Mesenchymal stem cell (in vitro differentiated cells and primary cell): ENCODE results near the gene FOXF1.

Experiments used
- DNase-seq: peaks from one replicate; pipeline ENCODE4 v3.0.0-alpha.2; 2013
- H2AFZ ChIP-seq: one replicate; pipeline ENCODE4 v1.6.1; 2013; ENCODE audit warnings: low read depth, mild to moderate bottlenecking, control low read depth, inconsistent platforms, low read length, moderate library complexity
- H2AK5ac ChIP-seq: 2 replicates; pipeline ENCODE4 v1.6.1; 2013; ENCODE audit warnings: low read length, moderate library complexity, mild to moderate bottlenecking, inconsistent platforms; ENCODE audit not compliant: severe bottlenecking
- H2BK120ac ChIP-seq: one replicate; pipeline ENCODE4 v1.6.1; 2013; ENCODE audit warnings: low read depth, mild to moderate bottlenecking, inconsistent platforms, low read length, moderate library complexity
- H2BK12ac ChIP-seq, 2 experiments: one replicate each; pipeline ENCODE4 v1.6.1; 2013; ENCODE audit warnings: inconsistent platforms in 2 of 2, low read length in 2 of 2, mild to moderate bottlenecking in 2 of 2, moderate library complexity in 2 of 2, control low read depth in 1 of 2
- H2BK15ac ChIP-seq: one replicate; pipeline ENCODE4 v1.6.1; 2013; ENCODE audit warnings: mild to moderate bottlenecking, low read depth, inconsistent platforms; ENCODE audit not compliant: poor library complexity, severe bottlenecking
- H2BK5ac ChIP-seq: 2 replicates; pipeline ENCODE4 v1.6.1; 2013; ENCODE audit warnings: low read depth, mild to moderate bottlenecking, low read length, control low read depth, inconsistent platforms; ENCODE audit not compliant: poor library complexity, severe bottlenecking
- H3K14ac ChIP-seq, 2 experiments: one replicate each; pipeline ENCODE4 v1.6.1; 2013; ENCODE audit warnings: inconsistent platforms in 2 of 2, low read length in 2 of 2, control low read depth in 1 of 2, mild to moderate bottlenecking in 1 of 2, moderate library complexity in 1 of 2
- H3K18ac ChIP-seq, 2 experiments: one replicate each; pipeline ENCODE4 v1.6.1; 2013; ENCODE audit warnings: inconsistent platforms in 2 of 2, low read length in 2 of 2, control low read depth in 1 of 2, low read depth in 1 of 2, mild to moderate bottlenecking in 1 of 2
- H3K23ac ChIP-seq, 2 experiments: one replicate each; pipeline ENCODE4 v1.6.1; 2013; ENCODE audit warnings: inconsistent platforms in 2 of 2, low read length in 2 of 2, mild to moderate bottlenecking in 2 of 2, moderate library complexity in 2 of 2, control low read depth in 1 of 2
- H3K27ac ChIP-seq: 2 replicates; pipeline ENCODE4 v1.5.1; 2013; ENCODE audit warnings: mild to moderate bottlenecking, moderate library complexity, low read length, control low read depth, inconsistent platforms; ENCODE audit not compliant: poor library complexity, severe bottlenecking
- H3K27me3 ChIP-seq, 2 experiments: 2 replicates each; pipeline versions ENCODE4 v1.6.1 to v1.7.0; 2013; ENCODE audit warnings: low read length in 2 of 2, mild to moderate bottlenecking in 2 of 2, moderate library complexity in 2 of 2, control low read depth in 1 of 2, inconsistent platforms in 1 of 2; ENCODE audit not compliant: control insufficient read depth in 1 of 2, insufficient read depth in 1 of 2
- H3K36me3 ChIP-seq, 2 experiments: 2 replicates each; pipeline versions ENCODE4 v1.6.1 to v1.7.0; 2013; ENCODE audit warnings: low read length in 2 of 2, control low read depth in 1 of 2, inconsistent platforms in 1 of 2, low read depth in 1 of 2, mild to moderate bottlenecking in 1 of 2; ENCODE audit not compliant: insufficient read depth in 2 of 2, control insufficient read depth in 1 of 2
- H3K4ac ChIP-seq, 2 experiments: one replicate each; pipeline ENCODE4 v1.6.1; 2013; ENCODE audit warnings: inconsistent platforms in 2 of 2, low read length in 2 of 2, mild to moderate bottlenecking in 2 of 2, moderate library complexity in 2 of 2, control low read depth in 1 of 2, low read depth in 1 of 2
- H3K4me1 ChIP-seq: 2 replicates; pipeline ENCODE4 v1.6.1; 2013; ENCODE audit warnings: low read depth, low read length, control low read depth; ENCODE audit not compliant: control insufficient read depth, insufficient read depth
- H3K4me2 ChIP-seq: 2 replicates; pipeline ENCODE4 v1.6.1; 2013; ENCODE audit warnings: low read length, mild to moderate bottlenecking, inconsistent platforms; ENCODE audit not compliant: poor library complexity, severe bottlenecking
- H3K4me3 ChIP-seq, 2 experiments: 2 replicates each; pipeline versions ENCODE4 v1.5.1 to v1.7.0; 2013; ENCODE audit warnings: low read length in 2 of 2, mild to moderate bottlenecking in 2 of 2, control low read depth in 1 of 2, low read depth in 1 of 2; ENCODE audit not compliant: insufficient read depth in 1 of 2
- H3K79me1 ChIP-seq: replicated peaks from 2 replicates; pipeline ENCODE4 v1.6.1; 2013; ENCODE audit warnings: mild to moderate bottlenecking, control low read depth, low read length, inconsistent platforms; ENCODE audit not compliant: poor library complexity, severe bottlenecking
- H3K9ac ChIP-seq: 2 replicates; pipeline ENCODE4 v1.7.0; 2013; ENCODE audit warnings: mild to moderate bottlenecking, low read length, moderate library complexity
- H3K9me3 ChIP-seq: 2 replicates; pipeline ENCODE4 v1.7.0; 2013; ENCODE audit warnings: mild to moderate bottlenecking, low read length; ENCODE audit not compliant: control insufficient read depth
- H4K8ac ChIP-seq: one replicate; pipeline ENCODE4 v1.6.1; 2013; ENCODE audit warnings: inconsistent platforms, mild to moderate bottlenecking, low read length, moderate library complexity
- H4K91ac ChIP-seq: one replicate; pipeline ENCODE4 v1.6.1; 2013; ENCODE audit warnings: mild to moderate bottlenecking, low read length, inconsistent platforms
- WGBS: methylation state at CpG from one replicate; pipeline ENCODE4 v1.1.7; 2013; ENCODE audit warnings: mixed read lengths; 5-methylcytosine and 5-hydroxymethylcytosine counted together

FOXF1 gene

DNA sequence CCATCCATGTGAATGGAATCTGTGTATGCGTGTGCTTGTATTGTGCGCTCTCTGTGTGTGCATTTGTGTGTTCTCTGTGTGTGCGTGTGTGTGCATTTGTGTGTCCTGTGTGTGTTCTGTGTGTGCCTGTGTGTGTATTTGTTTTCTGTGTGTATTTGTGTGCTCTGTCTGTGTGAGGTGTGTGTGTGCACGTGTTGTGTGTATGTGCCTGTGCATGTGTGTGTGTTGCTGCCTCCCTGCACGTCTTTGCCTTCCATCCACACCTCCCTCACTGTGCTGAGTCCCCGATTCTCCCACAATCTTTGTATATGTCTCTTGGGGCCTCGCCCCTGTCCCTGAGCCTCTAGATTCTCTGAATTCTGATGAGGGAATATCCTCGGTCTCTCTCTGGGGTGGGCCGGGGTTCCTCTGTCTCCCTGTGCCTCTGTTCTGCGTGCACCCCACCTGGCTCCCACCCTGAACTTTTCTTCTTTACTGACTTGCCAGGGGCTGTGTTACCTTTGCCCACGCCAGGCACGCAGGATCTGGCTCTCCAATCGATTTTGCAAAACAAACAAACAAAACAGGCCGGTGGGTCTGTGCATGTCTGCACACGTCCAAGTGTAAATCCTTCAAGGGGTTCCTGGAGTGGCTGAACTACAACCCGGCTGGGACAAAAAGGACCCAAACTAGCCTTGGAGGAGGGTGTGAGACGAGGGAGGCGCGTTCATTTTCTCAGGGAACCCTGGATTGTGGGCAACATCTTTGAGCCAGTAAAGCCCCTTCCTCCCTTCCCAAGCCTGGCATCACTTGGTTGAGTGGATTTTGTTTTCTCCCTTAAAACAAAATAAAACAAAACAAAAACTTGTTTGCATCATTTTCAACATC lies 8.1 kb upstream of the FOXF1 start:
- peak overlapping the region in 1 of 2 experiments; percentile 14 for H3K14ac ChIP-seq
- no peaks in the 10 kb centered on the region for H3K79me1 ChIP-seq
- no peak overlapping the region for H3K27ac ChIP-seq
- H3K4me2 ChIP-seq, result no peak overlapping the region
- H3K4me3 ChIP-seq, result no peak overlapping the region
- H2BK120ac ChIP-seq, result no peak overlapping the region
- peak overlapping the region; percentile 40 to 73 for H2BK12ac ChIP-seq
- DNase-seq, result peak; percentile 28
- no peak overlapping the region for H2BK15ac ChIP-seq
- no peak overlapping the region for H2AK5ac ChIP-seq
- peak overlapping the region; percentile 47 to 70 for H3K4ac ChIP-seq
- H2AFZ ChIP-seq, result no peak overlapping the region
- H3K18ac ChIP-seq, result peak overlapping the region; percentile 69 to 76
- H2BK5ac ChIP-seq, result no peak overlapping the region
- H3K9ac ChIP-seq, result no peak overlapping the region
- H3K23ac ChIP-seq, result peak overlapping the region; percentile 27 to 51
- H3K27me3 ChIP-seq, result peaks cover 91 to 96% of the 10 kb centered on the region in 2 experiments
- peaks cover 13% of the 10 kb centered on the region for H3K4me1 ChIP-seq
- H3K9me3 ChIP-seq, result no peaks in the 10 kb centered on the region
- peak overlapping the region; percentile 91 for H4K91ac ChIP-seq
- peak overlapping the region; percentile 85 for H4K8ac ChIP-seq
- 44% methylated on average over 18 of the region's 19 CpGs for WGBS
- H3K36me3 ChIP-seq, result no peaks in the 10 kb centered on the region

DNA sequence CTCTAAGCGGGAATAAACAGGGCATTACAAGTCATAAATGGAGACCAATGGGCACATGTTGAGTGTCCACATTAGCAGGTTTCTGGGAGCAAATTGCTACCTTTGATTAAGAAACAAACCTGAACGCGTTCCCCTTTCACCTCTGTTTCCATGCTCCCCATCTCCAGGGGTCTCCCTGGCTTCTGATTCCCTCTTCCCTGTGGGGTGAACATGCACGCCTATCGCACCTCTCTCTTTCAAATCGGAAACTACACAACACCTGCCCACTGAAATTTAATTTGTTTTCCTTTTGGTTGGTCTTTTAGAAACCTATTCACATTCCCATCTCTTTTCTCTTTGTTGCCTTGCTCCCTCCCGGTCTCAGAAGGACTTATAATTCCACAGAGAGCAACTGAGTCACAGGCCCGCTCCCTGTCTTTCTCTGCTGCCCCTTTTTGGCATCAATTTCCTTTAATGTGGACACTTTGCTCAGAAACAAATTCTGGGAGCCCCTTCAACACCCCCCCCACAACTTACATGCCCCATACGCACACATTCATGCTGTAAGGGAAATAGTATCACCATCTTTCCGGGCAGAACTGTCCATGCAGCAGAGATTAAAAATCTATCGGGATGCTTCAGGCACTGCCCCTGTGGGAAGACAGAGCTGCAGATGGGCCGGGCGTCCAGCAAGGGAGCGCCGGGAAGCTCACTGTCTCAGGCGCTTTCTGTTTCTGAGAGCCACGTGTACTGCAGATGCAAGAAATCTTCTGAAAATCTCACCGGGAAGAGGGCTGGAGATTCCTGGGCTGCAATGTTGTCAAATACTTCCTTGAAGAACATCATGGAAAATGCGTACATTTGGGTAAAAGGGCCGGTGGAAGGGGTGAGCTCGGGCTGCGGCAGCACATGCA lies 7.2 kb upstream of the FOXF1 start:
- WGBS, result 43% methylated on average over 22 of the region's 22 CpGs
- no peak overlapping the region for H3K4me3 ChIP-seq

DNA sequence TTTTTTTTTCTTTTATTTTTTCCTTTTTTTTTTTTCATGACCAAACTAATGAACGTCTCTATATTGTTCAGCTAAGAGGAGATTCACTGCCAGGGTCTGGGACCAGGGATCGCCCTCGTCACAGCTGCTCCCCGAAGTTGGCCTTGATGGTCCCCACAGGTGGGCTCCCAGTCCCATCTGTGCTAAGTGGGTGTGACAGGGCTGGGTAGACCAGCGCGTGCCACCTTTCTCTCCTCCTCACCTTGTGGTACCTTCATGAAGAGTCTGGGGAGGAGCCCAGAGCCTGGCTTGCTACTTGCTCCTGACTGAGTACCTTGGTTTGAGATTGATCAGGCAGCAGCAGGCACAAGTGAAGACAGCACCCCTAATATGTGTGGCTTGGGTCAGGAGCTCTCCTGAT lies 6.5 kb upstream of the FOXF1 start:
- Histone ChIP-seq H3K4me3 (no peak overlapping the region), H2BK12ac (peak overlapping the region in 1 of 2 experiments; percentile 83), H3K4me1 (peaks cover 21% of the 10 kb centered on the region), H2BK15ac (no peak overlapping the region), H3K9me3 (no peaks in the 10 kb centered on the region), H3K27me3 (peaks cover 94 to 98% of the 10 kb centered on the region in 2 experiments), H3K27ac (no peak overlapping the region), H2AK5ac (no peak overlapping the region), H3K18ac (peak overlapping the region; percentile 26 to 97), H3K23ac (peak overlapping the region in 1 of 2 experiments; percentile 66), H4K91ac (peak overlapping the region; percentile 76), H3K79me1 (no peaks in the 10 kb centered on the region), H3K14ac (peak overlapping the region in 1 of 2 experiments; percentile 77), H2BK120ac (peak overlapping the region; percentile 82), H3K9ac (no peak overlapping the region), H2AFZ (no peak overlapping the region), H4K8ac (peak overlapping the region; percentile 63), H3K4ac (peak overlapping the region; percentile 75 to 84), H3K4me2 (no peak overlapping the region), H3K36me3 (no peaks in the 10 kb centered on the region), H2BK5ac (no peak overlapping the region)
- 42% methylated on average over 4 of the region's 6 CpGs for WGBS
- peak; percentile 16 for DNase-seq

More for the DNA sequence above, 7.2 kb upstream of the FOXF1 start:
- Histone ChIP-seq H3K9ac (no peak overlapping the region), H3K18ac (peak overlapping the region; percentile 52 to 62), H3K27ac (no peak overlapping the region), H3K14ac (peak overlapping the region in 1 of 2 experiments; percentile 29), H3K9me3 (no peaks in the 10 kb centered on the region), H2BK5ac (no peak overlapping the region), H2BK120ac (no peak overlapping the region), H2AK5ac (no peak overlapping the region), H3K79me1 (no peaks in the 10 kb centered on the region), H2BK12ac (peak overlapping the region in 1 of 2 experiments; percentile 23), H3K36me3 (no peaks in the 10 kb centered on the region), H2BK15ac (no peak overlapping the region), H3K23ac (no peak overlapping the region), H3K27me3 (peaks cover 98% of the 10 kb centered on the region in 2 experiments), H4K91ac (no peak overlapping the region), H3K4me2 (no peak overlapping the region), H3K4me1 (peaks cover 18% of the 10 kb centered on the region), H3K4ac (peak overlapping the region in 1 of 2 experiments; percentile 65), H2AFZ (no peak overlapping the region), H4K8ac (peak overlapping the region; percentile 61)
- DNase-seq, result peak; percentile 72
